NCI-H2171 (cell line): ENCODE data around the gene ADGRG3.

Experiments used
- DNase-seq: peaks from one replicate; lab custom pipeline; 2025; lab: John Stamatoyannopoulos, UW

ADGRG3 gene

GRCh38 chr16:57681950-57682728, 14.0 kb downstream of the ADGRG3 start:
- no peak for DNase-seq

GRCh38 chr16:57682809-57683635, 14.9 kb downstream of the ADGRG3 start:
- DNase-seq = no peak

GRCh38 chr16:57683636-57684545, 15.8 kb downstream of the ADGRG3 start:
- no peak for DNase-seq

DNA sequence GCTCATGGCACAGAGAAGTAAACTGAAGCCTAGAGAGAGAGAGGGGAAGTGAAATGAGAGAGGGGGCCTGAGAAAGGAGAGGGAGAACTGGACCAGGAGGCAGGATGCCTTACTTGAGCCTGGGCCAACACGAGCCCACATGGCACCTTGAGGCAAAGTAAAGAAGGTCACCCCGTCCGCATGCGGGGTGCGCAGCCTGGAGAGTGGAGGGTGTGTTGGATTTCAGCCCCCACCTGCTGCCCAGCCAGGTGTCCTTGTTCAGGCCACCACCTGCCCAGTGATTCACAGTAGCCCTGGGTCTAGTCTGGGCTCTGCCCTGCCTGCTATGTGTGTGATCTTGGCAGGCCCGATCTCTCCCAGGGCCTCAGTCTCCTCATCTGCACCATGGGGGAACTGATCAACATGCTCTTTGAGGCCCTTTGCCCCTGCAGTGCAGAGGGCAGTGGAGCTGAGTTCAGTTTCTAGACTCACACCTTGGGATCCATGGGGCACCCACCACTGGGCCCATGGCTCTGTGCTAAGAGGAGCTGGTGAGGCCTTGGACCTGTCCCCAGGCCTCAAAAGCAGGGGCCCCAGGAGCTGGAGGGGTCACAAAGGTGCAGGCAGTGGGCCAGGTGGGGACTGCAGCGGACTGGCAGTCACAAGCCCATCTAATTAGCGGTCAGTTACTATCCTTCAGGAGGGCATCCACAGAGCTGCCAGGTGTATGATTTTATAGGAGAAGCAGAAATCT, 16.7 kb downstream of the ADGRG3 start:
- DNase-seq = no peak

DNA sequence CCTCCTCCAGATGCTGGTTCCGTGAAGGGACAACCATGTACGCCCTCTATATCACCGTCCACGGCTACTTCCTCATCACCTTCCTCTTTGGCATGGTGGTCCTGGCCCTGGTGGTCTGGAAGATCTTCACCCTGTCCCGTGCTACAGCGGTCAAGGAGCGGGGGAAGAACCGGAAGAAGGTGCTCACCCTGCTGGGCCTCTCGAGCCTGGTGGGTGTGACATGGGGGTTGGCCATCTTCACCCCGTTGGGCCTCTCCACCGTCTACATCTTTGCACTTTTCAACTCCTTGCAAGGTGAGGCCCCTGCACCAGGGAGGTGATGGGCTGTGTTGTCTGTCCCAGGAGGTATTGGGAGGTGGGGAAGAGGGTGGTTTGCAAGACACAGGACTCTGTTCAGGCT, 17.5 kb downstream of the ADGRG3 start:
- no peak for DNase-seq

DNA sequence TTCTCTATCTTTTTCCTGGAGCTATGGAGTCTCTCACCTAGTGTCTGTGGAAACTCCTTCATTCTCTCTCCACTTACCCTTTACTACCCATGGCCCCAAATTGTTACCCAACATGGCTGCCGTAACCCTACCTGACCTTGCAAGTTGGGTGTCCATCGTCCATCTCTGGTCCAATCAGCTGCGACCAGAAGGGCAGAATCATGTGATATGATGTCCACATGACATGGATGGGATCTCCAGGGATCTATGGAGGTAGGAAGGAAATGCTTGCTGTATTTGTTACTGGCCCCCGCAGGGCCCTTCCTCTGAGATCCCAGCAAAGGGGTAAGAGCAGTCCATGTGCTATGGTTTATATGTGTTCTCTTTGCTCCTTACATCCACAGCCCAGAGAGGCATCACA, 18.5 kb downstream of the ADGRG3 start:
- no peak for DNase-seq

DNA sequence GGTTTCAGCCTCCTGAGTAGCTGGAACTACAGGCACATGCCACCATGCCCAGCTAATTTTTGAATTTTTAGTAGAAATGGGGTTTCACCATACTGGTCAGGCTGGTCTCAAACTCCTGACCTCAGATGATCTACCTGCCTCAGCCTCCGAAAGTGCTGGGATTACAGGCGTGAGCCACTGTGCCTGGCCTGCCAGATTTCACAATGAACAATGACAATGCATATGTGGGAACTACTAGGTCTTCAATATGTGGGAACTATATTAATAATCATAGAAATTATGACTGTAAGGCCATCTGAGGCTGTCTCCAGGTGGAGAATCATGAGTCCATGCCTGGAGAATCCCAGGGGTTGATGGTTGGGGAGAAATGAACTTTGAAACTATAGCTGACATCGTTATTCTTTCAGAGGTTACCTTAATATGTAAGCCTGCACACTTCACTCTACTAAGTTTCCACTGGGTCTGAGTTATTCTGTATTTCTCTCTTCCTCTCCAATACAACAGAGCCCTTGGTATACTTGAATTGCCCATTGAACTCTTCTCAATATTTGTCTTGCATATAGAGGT, 19.3 kb downstream of the ADGRG3 start:
- no peak for DNase-seq

DNA sequence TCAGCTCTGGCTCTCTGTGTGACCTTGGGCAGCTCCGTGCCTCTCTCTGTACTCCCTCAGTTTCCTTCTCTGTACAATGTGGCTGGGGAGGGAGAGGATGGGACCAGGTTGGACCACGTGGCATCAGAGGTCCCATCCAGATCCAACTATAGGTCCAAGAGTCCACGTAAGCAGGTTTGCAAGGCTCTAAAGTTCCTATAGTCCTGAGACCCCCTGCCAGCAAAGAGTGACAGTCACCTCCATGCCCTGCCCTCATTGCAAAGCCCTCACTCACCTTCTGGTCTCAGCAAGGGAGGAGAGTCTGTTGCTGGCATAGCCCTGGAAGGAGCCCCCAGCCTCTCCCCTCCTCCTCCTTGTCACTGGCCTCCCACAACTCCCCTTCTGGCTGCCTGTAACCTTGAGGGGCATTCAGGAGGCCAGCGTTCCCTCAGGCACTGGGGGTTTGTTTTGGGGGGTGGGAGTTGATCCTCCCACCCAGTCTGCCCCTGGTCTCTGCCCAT, 20.4 kb downstream of the ADGRG3 start:
- DNase-seq = no peak

DNA sequence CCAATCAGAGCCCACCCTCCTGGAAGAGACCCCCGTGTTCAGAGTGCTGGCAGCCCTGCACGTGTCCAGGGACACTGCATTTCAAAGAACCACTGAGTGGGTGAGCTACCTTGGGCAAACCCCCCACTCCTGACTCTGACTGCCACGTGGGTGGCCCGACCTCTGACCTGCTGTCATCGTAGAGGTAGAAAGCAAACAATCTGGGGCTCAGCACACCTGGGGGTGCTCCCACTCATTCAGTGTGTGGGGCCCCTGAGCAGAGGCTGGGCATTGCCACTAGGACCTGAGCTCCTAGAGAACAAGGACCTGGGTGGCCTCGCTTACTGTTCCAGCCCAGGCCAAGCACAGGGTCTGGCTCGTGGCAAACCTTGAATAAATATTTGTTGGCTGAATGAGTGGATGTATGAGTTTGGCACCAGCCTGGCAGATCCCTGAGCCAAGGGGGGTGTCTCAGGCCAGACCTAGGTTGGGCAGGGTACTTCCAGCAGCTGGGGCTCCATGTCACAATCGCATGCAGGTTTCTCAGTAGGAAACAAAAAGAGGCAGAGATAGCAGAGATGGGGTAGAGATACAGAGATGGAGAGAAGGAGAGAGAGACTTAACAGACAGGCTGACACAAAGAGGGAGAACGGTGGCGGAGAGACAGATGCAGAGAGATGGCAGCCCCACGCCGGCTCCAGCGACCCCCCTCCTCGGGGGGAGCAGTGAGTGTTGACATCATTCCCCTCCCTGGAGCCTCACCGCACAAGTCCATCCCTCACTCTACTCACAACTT, 21.1 kb downstream of the ADGRG3 start:
- DNase-seq = no peak

- no peak for DNase-seq
Measured at GRCh38 chr16:57689762-57690558, 21.9 kb downstream of the ADGRG3 start.

DNA sequence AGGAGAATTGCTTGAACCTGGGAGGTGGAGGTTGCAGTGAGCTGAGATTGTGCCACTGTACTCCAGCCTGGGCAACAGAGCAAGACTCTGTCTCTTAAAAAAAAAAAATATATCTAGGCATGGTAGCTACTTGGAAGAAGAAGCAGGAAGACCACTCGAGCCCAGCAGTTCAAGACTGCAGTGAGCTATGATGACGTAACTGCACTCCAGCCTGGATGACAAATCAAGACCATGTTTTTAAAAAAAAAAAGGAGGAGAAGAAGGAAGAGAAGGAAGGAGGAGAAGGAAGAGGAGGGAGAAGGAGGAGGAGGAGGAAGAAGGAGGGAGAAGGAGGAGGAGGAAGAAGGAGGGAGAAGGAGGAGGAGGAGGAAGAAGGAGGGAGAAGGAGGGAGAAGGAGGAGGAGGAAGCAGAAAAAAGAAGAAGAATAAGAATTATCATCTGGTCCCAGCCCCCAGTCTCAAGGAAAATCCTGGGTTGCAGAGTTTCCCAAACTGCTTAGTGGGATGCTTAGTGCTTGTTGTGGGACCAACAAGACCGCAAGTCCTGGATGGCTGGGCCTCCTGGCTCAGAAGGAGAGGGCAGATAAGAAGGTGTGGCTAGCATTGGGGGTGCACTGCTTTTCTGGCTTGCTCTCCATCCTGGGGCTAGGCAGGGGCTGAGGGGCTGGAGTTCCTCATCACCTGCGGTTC, 22.8 kb downstream of the ADGRG3 start:
- DNase-seq = no peak

DNA sequence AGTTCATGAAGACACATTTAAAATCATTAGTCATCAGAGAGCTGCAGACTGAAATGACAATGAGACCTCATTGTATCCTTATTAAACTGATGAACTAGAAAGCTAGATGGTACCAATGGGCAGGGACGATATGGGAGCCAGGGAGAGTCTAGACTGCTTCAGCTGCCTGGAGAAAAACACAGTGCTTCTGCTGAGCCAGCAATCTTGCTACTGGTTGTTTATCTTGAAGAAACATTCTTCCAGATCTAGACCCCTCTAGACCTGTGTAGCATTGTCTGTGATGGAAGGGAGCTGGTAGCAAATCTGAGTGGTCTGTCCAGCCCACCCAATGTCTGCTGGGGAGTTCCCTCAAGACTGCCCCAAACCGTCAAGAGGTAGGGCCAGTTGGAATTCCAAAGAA, 24.5 kb downstream of the ADGRG3 start:
- DNase-seq = no peak

- DNase-seq = no peak
Measured at GRCh38 chr16:57693550-57693949, 25.4 kb downstream of the ADGRG3 start.

DNA sequence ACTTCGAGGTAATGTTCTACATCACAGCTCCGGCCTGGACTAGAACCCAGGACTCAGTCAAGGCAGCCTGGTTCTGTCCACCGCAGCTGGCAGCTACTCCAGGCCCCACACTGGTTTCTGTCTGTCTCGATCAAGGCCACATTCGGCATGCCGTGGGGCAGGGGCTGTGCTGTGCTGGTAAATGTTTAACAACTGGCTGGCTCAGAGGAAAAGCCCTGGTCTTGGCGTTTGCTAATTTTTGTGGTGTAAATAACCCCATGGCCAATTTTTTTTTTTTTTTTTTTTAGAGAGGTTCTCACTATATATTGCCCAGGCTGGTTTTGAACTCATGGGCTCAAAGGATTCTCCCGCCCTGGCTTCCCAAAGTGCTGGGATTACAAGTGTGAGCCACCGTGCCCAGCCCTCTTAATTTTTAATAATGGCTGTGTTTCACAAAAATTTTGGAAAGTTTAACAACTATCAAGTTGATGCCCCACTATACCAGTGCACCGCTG, 26.2 kb downstream of the ADGRG3 start:
- DNase-seq = no peak

DNA sequence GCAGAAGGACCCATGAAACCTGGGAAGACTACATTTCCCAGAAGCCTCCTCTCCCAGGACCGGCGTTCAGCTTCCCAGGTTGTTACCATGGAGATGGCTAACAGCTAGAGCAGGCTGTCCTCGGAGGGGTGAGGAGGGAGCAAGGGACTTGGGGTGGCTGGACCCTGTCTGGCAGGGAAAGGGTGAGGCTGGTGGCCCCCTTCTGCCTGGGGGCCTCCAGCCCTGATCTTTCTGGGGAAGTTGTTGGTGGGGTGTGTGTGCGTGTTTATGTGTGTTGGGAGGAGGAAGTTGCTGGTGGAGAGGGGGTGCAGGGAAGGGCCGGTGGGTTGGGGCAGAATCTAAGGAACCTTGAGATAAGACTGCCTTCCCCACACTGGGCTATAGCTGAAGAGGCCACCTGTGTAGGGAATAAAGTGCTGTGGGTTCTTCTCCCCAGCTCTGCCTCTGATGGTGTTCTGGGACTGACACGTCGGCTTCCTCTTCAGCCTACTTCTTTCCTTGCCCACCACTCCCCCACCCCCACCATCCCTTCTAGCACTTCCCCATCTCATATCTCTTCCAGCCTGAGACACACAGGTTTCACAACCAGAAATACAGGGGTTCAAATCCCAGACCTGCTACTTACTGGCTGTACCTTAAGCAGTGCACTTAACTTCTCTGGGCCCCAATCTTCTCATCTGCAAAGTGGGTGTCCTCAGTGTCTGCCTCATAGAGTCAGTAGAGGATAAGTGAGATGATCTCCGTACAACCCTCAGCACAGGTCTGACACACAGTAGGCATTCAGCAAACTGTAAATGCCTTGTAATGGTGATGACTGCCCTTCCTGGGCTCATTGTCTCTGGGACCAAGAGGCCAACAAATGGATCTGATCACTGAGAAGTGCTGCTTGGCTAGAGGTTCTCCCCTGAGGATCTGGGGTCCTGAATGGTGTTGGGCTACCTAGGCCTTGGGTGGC, 26.9 kb downstream of the ADGRG3 start, which contains the start of gene DRC7:
TSS of gene DRC7 (plus strand) at position 82 of the 955 bp plus-strand sequence. CDS start 3,144 bp downstream, outside the sequence.
- peak; percentile 59 for DNase-seq

- DNase-seq = no peak
Measured at GRCh38 chr16:57695680-57696069, 27.6 kb downstream of the ADGRG3 start.

DNA sequence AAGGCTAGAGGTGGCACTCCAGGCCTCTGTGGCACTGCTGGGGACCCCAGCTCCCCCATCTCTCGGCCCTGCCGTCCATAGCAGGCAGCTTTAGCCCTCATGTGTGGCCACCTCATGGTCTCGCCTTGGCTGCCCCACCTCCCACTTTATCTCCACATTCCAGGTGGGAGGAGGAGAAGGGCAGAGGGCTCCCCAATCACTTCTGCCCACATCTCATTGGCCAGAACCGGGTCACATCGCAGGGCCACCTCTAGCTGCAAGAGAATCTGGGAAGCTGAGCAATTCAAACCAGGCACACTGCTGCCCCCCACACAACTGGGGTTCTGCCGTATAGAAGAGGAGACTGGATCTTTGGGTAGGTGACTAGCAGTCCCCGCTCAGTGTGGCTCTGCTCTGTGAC, 28.1 kb downstream of the ADGRG3 start:
- DNase-seq = no peak
